Aorta (tissue), 5 donors: ENCODE data around the gene HDAC7. TPM values are rescaled to one million over a fixed set of nuclear protein-coding genes. Genes with fewer than 3 reads are reported as not detected.

Experiments used
- ATAC-seq: fragments of 200-7000 bp; cut with Tn5 transposase; one replicate; pipeline ENCODE4 v1.9.1; 2022; ENCODE audit warnings: moderate library complexity; ENCODE audit not compliant: low FRiP score
- DNase-seq, 2 donors: peaks; one replicate each; pipeline ENCODE4 v3.0.0-alpha.2; 2020
- H3K27ac ChIP-seq, 2 donors: one replicate each; pipeline ENCODE4 v1.5.1; 2013; ENCODE audit warnings: low read length in 2 of 2, mild to moderate bottlenecking in 2 of 2, moderate library complexity in 2 of 2, control low read depth in 1 of 2, inconsistent platforms in 1 of 2, low read depth in 1 of 2
- H3K27me3 ChIP-seq, 2 donors: one replicate each; pipeline ENCODE4 v1.6.1; 2013; ENCODE audit warnings: control low read depth in 1 of 2, low read length in 1 of 2, mild to moderate bottlenecking in 1 of 2, moderate library complexity in 1 of 2; ENCODE audit not compliant: insufficient read depth in 2 of 2, control insufficient read depth in 1 of 2
- H3K36me3 ChIP-seq, 2 donors: one replicate each; pipeline ENCODE4 v1.6.1; 2013; ENCODE audit warnings: control low read depth in 1 of 2, low read length in 1 of 2, mild to moderate bottlenecking in 1 of 2; ENCODE audit not compliant: insufficient read depth in 2 of 2, control insufficient read depth in 1 of 2
- H3K4me1 ChIP-seq, 2 donors: one replicate each; pipeline ENCODE4 v1.6.1; 2013; ENCODE audit warnings: low read length in 2 of 2, control low read depth in 1 of 2, mild to moderate bottlenecking in 1 of 2, moderate library complexity in 1 of 2; ENCODE audit not compliant: insufficient read depth in 2 of 2, control insufficient read depth in 1 of 2
- H3K4me3 ChIP-seq, 2 donors: one replicate each; pipeline ENCODE4 v1.5.1; 2013; ENCODE audit warnings: low read length in 2 of 2, control low read depth in 1 of 2, mild to moderate bottlenecking in 1 of 2
- H3K9me3 ChIP-seq: one replicate; pipeline ENCODE4 v1.6.1; 2013; ENCODE audit warnings: mild to moderate bottlenecking, low read length; ENCODE audit not compliant: control insufficient read depth
- WGBS, 2 donors: extraction: QIAGEN DNeasy Blood & Tissue Kit; methylation state at CpG; one replicate each; pipeline ENCODE4 v1.1.7; 2013; 5-methylcytosine and 5-hydroxymethylcytosine counted together
- intact Hi-C, 2 donors: fragments of 100-400 bp; cut with DNase I; formaldehyde crosslinking; loops; one replicate each; pipeline versions ENCODE4 v1.14.2 to v1.15.0; 2022
- polyA plus RNA-seq, 2 donors: library from polyadenylated mRNA; stranded (reverse); fragments of 200-250 nt; gene quantifications; one replicate each; pipeline ENCODE4 v1.2.3, GENCODE V29; 2013
- total RNA-seq, 2 donors: library from RNA; stranded (reverse); fragmentation: NEBNext Ultra II Directional; extraction: Animal tissue kit (Norgen Biotek cat#: 25700); gene quantifications; one replicate each; pipeline ENCODE4 v1.2.1, GENCODE V29; 2021
- donor health status: healthy with polysubstance abuse.
- donor health status: Bipolar disorder and iron deficiency.
- donor health status: DM: no; HTN: no; CAD: no.
- donor health status: DM: no; HTN: no; CAD: no.
- donor health status: DM: yes; HTN: yes; CAD: no.

HDAC7 gene
- total and polyA plus RNA-seq, 4 donors = 17.0 to 192 (median 119) TPM

DNA sequence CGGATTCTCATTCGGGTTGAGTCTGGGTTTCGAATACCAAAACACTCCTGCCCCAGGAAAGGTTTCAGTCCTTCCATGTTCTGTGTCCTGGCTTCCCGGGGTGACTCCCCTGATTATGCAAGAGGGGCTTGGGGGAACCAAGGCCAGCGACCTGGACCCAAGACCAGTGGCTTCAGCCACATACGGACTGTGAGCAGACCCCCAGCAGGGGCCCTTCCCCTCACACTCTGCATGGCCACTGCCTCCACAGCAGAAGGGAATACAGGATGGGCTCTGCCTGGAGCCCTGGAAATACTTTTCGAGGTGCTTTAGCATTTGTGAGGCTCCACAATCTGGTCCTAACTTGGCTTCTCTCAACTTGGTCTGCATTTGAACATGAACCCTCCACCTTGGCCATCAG lies 19.1 kb downstream of the HDAC7 start:
- Histone ChIP-seq H3K4me3 (no peak overlapping the region), H3K4me1 (peaks cover 3 to 6% of the 10 kb centered on the region in 2 donors), H3K27me3 (no peaks in the 10 kb centered on the region), H3K36me3 (peaks cover 0 to 8% of the 10 kb centered on the region in 2 donors), H3K9me3 (no peaks in the 10 kb centered on the region), H3K27ac (peak overlapping the region in 1 of 2 donors; percentile 14)
- intact Hi-C loops = loop anchor here (2.0 to 5.0 kb wide), 2 partner anchors 36 to 37 kb away; no protein-coding TSS in a partner anchor
- ATAC-seq = no peak
- WGBS, 2 donors = 76 to 79% methylated on average over 7 of the region's 7 CpGs
- no peak for DNase-seq

DNA sequence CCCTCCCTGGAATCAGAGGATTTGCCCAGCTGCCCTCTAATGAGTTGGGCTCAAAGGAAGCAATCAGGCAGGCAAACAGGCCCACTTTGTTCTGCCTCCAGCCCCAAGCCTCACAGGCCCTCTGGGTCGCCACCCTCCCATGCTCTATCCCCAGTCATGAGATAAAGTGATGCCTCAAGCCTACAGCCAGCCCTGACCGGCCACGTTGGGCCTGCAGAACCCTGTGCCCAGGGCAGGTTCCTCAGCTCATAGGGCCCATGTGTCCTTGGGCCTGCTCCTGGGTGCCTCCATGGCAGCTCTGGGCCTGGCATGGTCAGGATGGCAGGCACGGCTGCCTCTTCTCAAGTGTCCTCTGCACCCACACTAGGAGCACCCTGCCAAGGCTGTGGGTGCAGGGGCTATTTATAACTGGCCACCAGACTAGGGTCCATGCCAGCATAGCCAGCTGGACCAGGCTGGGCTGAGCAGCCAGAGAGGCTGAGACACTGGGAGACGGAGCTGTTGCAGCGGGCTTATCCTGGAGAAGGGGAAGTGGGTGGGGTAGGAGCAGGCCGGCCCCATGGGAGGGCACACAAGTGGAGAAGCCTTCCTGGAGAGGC lies 20.2 kb downstream of the HDAC7 start:
- H3K27me3 ChIP-seq = no peaks in the 10 kb centered on the region
- intact Hi-C loops = no loop called here
- peak in 1 of 2 donors; percentile 88 for DNase-seq
- peak overlapping the region in 1 of 2 donors; percentile 34 for H3K27ac ChIP-seq
- 4 to 12% methylated on average over 7 of the region's 7 CpGs for WGBS, 2 donors
- no peak overlapping the region for H3K4me3 ChIP-seq
- H3K9me3 ChIP-seq = no peaks in the 10 kb centered on the region
- H3K36me3 ChIP-seq = peaks cover 0 to 13% of the 10 kb centered on the region in 2 donors
- H3K4me1 ChIP-seq = peaks cover 0 to 6% of the 10 kb centered on the region in 2 donors
- ATAC-seq = peak; percentile 72

GRCh38 chr12:47798382-47798948 lies 21.2 kb downstream of the HDAC7 start:
- Histone ChIP-seq H3K9me3 (no peaks in the 10 kb centered on the region), H3K27ac (no peak overlapping the region), H3K4me1 (peaks cover 0 to 6% of the 10 kb centered on the region in 2 donors), H3K36me3 (peaks cover 0 to 16% of the 10 kb centered on the region in 2 donors), H3K4me3 (no peak overlapping the region), H3K27me3 (no peaks in the 10 kb centered on the region)
- DNase-seq (no peak), ATAC-seq (no peak)
- WGBS, 2 donors = 80 to 82% methylated on average over 17 of the region's 17 CpGs
- intact Hi-C loops = no loop called here

DNA sequence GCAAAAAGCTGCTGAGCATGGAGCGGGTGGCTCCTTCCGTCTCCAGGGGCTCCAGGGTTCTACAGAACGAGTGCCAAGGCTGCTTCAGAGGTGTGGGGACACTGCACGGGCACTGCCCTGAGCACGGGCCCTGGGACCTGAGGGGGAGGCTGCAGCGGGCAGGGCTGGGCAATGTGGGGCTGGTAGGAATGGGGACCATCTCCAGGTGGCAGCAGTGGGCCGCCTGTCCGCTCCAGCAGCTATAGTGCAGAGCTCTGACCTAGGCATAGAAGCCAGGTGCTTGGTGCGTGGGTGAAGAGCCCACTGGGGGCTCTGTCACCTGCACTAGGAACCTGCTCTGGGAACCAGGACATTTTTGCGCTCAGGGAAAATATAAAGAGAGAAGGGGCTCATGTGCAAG lies 22.3 kb downstream of the HDAC7 start:
- peaks cover 0 to 6% of the 10 kb centered on the region in 2 donors for H3K4me1 ChIP-seq
- intact Hi-C loops = no loop called here
- no peak for ATAC-seq
- H3K36me3 ChIP-seq = peaks cover 0 to 16% of the 10 kb centered on the region in 2 donors
- no peaks in the 10 kb centered on the region for H3K9me3 ChIP-seq
- no peaks in the 10 kb centered on the region for H3K27me3 ChIP-seq
- H3K27ac ChIP-seq = no peak overlapping the region
- 70 to 72% methylated on average over 10 of the region's 10 CpGs for WGBS, 2 donors
- DNase-seq = no peak
- H3K4me3 ChIP-seq = no peak overlapping the region

GRCh38 chr12:47795814-47796411 lies 23.8 kb downstream of the HDAC7 start:
- Histone ChIP-seq H3K36me3 (peaks cover 0 to 19% of the 10 kb centered on the region in 2 donors), H3K27me3 (no peaks in the 10 kb centered on the region), H3K4me3 (no peak overlapping the region), H3K9me3 (no peaks in the 10 kb centered on the region), H3K27ac (no peak overlapping the region), H3K4me1 (no peaks in the 10 kb centered on the region)
- DNase-seq = no peak
- 90% methylated on average over 22 of the region's 22 CpGs for WGBS, 2 donors
- no peak for ATAC-seq
- intact Hi-C loops = no loop called here

DNA sequence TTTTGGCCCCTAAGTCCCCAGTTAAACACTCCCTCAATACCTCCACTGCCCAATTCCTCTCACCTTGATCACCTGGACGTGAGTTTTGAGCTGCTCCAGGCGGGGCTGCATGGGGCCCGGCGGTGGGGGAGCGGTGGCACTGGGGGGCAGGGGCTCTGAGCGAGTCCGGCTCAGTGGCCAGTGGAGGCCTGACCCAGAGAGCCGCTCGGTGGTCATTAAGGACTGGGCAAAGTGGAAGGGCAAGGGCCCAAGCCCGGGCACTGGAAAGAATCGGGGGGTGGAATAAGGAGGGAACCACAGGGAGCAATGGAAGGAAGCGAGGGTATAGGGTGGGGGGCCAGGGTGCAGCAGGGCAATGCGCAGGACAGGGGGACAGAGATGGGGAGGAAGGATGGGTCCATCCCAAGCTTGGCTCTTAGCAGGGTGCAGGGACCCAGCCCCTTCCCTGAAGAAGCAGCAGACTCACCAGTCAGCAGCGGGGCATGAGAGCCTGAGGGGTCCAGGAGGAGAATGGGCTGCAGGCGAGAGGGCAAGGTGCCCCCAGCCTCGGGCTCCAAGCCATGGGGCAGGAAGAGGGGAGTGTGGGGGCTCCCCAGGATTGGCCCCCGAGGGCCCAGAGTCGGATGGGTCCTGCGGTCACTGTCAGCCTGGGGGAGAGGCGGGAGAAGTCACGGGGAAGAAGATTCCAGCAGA lies 24.4 kb downstream of the HDAC7 start:
- DNase-seq = no peak
- Histone ChIP-seq H3K27me3 (no peaks in the 10 kb centered on the region), H3K4me3 (no peak overlapping the region), H3K4me1 (no peaks in the 10 kb centered on the region), H3K9me3 (no peaks in the 10 kb centered on the region), H3K27ac (no peak overlapping the region), H3K36me3 (peaks cover 0 to 19% of the 10 kb centered on the region in 2 donors)
- no peak for ATAC-seq
- intact Hi-C loops = no loop called here
- whole genome bisulfite sequencing, 2 donors = 91 to 92% methylated on average over 20 to 21 of the region's 21 CpGs

GRCh38 chr12:47794679-47795078 lies 25.0 kb downstream of the HDAC7 start:
- ATAC-seq (no peak), DNase-seq (no peak)
- no peak overlapping the region for H3K4me3 ChIP-seq
- H3K27me3 ChIP-seq = no peaks in the 10 kb centered on the region
- H3K36me3 ChIP-seq = peaks cover 0 to 19% of the 10 kb centered on the region in 2 donors
- H3K4me1 ChIP-seq = no peaks in the 10 kb centered on the region
- intact Hi-C loops = no loop called here
- H3K9me3 ChIP-seq = no peaks in the 10 kb centered on the region
- WGBS, 2 donors = 92 to 93% methylated on average over 5 to 9 of the region's 9 CpGs
- H3K27ac ChIP-seq = no peak overlapping the region

GRCh38 chr12:47793015-47793681 lies 26.6 kb downstream of the HDAC7 start:
- no peak for DNase-seq
- no peak overlapping the region for H3K4me3 ChIP-seq
- H3K36me3 ChIP-seq = peaks cover 0 to 22% of the 10 kb centered on the region in 2 donors
- no peaks in the 10 kb centered on the region for H3K27me3 ChIP-seq
- intact Hi-C loops = no loop called here
- no peak for ATAC-seq
- WGBS, 2 donors = 63 to 65% methylated on average over 15 of the region's 15 CpGs
- no peak overlapping the region for H3K27ac ChIP-seq
- no peaks in the 10 kb centered on the region for H3K4me1 ChIP-seq
- H3K9me3 ChIP-seq = no peaks in the 10 kb centered on the region
